ENCODE measurements around the gene KCTD5.

KCTD5 gene

DNA sequence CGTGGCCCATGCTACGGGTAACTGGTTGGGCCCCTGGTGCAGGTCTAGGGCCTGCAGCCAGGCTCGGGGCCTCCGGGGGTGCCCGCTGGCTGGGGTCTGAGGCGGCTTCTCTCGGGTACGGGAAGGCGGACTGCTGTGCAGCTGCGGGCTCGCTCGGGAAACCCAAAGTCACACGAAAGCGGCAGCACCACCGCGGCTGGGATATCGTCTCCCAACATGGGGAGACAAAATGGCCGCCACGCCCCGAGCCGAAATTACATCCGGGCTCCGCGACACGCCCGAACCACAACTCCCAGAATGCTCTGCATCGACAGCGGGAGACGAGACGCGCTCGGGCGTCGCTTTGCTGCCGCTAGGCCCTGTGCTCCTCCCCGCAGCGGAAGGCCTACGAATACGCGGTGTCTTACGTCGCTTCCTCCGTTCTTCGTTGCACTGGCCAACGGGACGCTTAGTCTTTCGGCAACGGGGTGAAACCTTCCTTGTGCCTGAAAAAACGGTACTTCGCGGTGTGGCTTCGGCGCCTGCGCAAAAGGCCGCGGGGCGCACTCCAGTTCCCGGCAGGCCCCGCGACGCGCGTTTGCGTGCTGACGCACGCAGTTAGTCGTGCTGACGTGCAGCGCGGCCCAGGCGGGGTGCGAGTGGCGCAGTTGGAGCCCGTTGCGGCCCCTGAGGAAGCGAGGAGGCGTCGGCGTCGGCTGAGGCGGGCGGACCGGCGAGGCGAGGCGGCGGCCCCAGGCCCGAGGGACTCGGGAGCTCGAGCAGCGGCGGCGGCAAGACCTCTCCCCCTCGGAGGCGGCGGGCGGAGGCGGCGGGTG, 69.9 kb downstream of the KCTD5 start, which contains the start of gene SRRM2:
TSS of gene SRRM2 (plus strand) at position 604 of the 815 bp plus-strand sequence. CDS start 3,727 bp downstream, outside the sequence.
- DNase-seq (ENCODE audit: low read depth in 2 of 2) = peak; percentile 86 to 87

- peak in 1 of 2 donors; percentile 30 for DNase-seq (ENCODE audit: low read depth in 2 of 2)
These were observed 70.8 kb downstream of the KCTD5 start for GRCh38 chr16:2752850-2753732.

DNA sequence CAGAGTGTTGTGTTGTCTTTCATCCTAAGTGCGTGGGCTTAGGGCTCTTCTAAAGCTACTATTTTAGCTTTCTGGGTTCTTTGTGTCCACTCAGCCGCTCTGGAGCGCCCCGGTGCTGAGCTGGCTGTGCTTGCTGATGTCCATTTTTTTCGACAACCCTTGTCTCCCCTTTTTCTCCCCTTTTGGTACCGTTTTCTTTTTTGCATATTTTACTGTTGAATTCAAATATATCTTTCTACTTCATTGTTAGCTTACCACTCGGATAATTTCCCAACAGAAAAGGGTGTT, 71.4 kb downstream of the KCTD5 start:
- DNase-seq (ENCODE audit: low read depth in 2 of 2) = no peak

DNA sequence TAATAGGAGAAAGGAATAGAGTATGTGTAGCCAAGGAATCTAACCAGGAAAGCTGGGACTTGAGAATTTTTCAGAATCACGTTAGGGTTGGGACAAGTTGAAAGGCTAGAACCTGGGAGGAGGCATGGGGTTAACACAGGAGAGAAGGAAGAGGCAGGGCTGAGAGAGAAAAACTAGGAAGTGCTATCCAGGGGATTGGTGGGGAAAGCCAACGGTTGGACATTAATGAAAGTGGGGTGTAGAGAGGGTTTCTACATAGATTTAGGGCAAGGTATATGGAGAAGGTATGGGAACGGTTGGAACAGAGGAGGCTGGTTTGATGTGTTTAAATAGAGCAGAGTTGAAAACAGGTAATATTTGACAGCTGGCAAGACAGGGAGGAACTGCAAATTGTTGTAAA, 72.8 kb downstream of the KCTD5 start:
- DNase-seq (ENCODE audit: low read depth in 2 of 2) = no peak

- no peak for DNase-seq (ENCODE audit: low read depth in 2 of 2)
These were observed 74.1 kb downstream of the KCTD5 start for GRCh38 chr16:2756288-2757015.

GRCh38 chr16:2757344-2757743, 75.0 kb downstream of the KCTD5 start:
- no peak for DNase-seq (ENCODE audit: low read depth in 2 of 2)
